ENCODE results near the gene ZNF784. TPM values are rescaled to one million over a fixed set of nuclear protein-coding genes. Genes with fewer than 3 reads are reported as not detected.

ZNF784 gene
- total and polyA plus RNA-seq, 9 of the 15 experiments (the other 6 are each of a cell fraction or from before 2014, with no cell fraction given) = 0.14 to 6.1 (median 2.1) TPM

DNA sequence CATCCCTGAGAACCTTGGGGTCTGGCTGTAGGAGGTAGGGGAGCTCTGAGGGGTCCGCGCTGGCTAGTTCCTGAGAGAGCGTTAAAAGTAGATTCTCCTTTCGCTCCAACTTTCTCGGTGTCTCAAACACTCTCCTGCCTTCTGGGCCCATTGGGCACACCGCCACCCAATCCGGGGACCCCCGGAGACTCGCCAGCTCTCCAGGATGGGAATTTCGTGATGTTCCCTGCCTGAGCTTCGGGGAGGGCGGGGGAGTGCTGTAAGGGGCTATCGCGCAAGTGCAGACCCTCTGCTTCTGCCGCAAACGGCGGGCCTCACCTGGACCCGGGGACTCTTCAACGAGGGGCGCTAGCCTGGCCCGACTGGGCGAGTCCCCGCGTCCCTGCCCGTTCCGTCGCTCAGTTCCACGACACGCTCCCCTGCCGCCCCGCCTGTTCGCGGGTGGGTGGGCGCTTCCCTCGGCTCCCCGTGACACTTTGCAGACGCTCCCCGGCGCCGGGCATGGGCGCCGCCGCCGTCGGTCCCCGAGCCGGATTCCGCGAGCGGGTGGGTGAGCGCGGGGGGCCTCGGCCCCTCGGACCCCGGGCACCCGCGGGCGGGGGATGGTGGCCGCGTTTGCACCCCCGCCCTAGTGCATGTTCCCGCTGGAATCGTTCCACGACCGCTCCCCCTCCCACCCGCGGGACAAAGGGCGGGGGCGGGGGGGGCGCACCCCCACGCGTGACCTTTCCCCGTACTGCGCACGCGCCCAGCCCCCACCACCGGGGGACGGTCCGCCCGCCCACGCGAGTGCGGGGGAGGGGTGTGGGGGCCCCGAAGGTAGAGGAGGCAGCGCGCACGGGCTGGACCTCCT, 23.6 kb upstream of the ZNF784 start, which contains the start of gene CCDC106 (continued):
- TF ChIP-seq, protein P1, sequence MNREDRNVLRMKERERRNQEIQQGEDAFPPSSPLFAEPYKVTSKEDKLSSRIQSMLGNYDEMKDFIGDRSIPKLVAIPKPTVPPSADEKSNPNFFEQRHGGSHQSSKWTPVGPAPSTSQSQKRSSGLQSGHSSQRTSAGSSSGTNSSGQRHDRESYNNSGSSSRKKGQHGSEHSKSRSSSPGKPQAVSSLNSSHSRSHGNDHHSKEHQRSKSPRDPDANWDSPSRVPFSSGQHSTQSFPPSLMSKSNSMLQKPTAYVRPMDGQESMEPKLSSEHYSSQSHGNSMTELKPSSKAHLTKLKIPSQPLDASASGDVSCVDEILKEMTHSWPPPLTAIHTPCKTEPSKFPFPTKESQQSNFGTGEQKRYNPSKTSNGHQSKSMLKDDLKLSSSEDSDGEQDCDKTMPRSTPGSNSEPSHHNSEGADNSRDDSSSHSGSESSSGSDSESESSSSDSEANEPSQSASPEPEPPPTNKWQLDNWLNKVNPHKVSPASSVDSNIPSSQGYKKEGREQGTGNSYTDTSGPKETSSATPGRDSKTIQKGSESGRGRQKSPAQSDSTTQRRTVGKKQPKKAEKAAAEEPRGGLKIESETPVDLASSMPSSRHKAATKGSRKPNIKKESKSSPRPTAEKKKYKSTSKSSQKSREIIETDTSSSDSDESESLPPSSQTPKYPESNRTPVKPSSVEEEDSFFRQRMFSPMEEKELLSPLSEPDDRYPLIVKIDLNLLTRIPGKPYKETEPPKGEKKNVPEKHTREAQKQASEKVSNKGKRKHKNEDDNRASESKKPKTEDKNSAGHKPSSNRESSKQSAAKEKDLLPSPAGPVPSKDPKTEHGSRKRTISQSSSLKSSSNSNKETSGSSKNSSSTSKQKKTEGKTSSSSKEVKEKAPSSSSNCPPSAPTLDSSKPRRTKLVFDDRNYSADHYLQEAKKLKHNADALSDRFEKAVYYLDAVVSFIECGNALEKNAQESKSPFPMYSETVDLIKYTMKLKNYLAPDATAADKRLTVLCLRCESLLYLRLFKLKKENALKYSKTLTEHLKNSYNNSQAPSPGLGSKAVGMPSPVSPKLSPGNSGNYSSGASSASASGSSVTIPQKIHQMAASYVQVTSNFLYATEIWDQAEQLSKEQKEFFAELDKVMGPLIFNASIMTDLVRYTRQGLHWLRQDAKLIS (CRISPR knock-in tag; IDR thresholded peaks at IDR 0.05) = no peak
- TF ChIP-seq SAP30 (IDR thresholded peaks at IDR 0.05; ENCODE audit: borderline replicate concordance, insufficient read depth, low read depth, low read length, poor library complexity, severe bottlenecking) (peak; percentile 21), JUND (IDR thresholded peaks at IDR 0.05; ENCODE audit: borderline replicate concordance, low read depth, low read length) (0 out of 2 replicates have a peak, but pooled peaks have one; percentile 3), JUND (tag; IDR thresholded peaks at IDR 0.05; ENCODE audit: borderline replicate concordance, low read depth, low read length) (no peak), ZNF77 (CRISPR knock-in tag; IDR thresholded peaks at IDR 0.05) (no peak), SIX5 (IDR thresholded peaks at IDR 0.05; ENCODE audit: borderline replicate concordance in 1 of 2, insufficient read depth in 1 of 2, low read depth in 1 of 2, low read length in 2 of 2) (no peak), E2F3 (CRISPR knock-in tag; IDR thresholded peaks at IDR 0.05) (no peak), BACH1 (tag; IDR thresholded peaks at IDR 0.05) (no peak), ZBTB7A (IDR thresholded peaks at IDR 0.05; ENCODE audit: borderline replicate concordance, control insufficient read depth, low read depth, low read length) (peak; percentile 77), ZNF232 (CRISPR knock-in tag; IDR thresholded peaks at IDR 0.05) (0 out of 2 replicates have a peak, but pooled peaks have one; percentile 57), XRCC4 (IDR thresholded peaks at IDR 0.05; ENCODE audit: extremely low read depth, insufficient read depth, insufficient read length) (no peak), MYNN (IDR thresholded peaks at IDR 0.05) (no peak), MYNN (CRISPR knock-in tag; IDR thresholded peaks at IDR 0.05) (no peak), GATA2 (CRISPR knock-in tag; IDR thresholded peaks at IDR 0.05) (no peak), ZKSCAN3 (CRISPR knock-in tag; IDR thresholded peaks at IDR 0.05) (no peak), ZNF311 (CRISPR knock-in tag; IDR thresholded peaks at IDR 0.05) (no peak), BRF1 (IDR thresholded peaks at IDR 0.05; ENCODE audit: borderline replicate concordance, extremely low read depth, insufficient read length) (no peak)
- TF ChIP-seq, protein P2, sequence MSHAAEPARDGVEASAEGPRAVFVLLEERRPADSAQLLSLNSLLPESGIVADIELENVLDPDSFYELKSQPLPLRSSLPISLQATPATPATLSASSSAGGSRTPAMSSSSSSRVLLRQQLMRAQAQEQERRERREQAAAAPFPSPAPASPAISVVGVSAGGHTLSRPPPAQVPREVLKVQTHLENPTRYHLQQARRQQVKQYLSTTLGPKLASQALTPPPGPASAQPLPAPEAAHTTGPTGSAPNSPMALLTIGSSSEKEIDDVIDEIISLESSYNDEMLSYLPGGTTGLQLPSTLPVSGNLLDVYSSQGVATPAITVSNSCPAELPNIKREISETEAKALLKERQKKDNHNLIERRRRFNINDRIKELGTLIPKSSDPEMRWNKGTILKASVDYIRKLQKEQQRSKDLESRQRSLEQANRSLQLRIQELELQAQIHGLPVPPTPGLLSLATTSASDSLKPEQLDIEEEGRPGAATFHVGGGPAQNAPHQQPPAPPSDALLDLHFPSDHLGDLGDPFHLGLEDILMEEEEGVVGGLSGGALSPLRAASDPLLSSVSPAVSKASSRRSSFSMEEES (CRISPR knock-in tag; IDR thresholded peaks at IDR 0.05) = no peak
- TF ChIP-seq, protein P3, sequence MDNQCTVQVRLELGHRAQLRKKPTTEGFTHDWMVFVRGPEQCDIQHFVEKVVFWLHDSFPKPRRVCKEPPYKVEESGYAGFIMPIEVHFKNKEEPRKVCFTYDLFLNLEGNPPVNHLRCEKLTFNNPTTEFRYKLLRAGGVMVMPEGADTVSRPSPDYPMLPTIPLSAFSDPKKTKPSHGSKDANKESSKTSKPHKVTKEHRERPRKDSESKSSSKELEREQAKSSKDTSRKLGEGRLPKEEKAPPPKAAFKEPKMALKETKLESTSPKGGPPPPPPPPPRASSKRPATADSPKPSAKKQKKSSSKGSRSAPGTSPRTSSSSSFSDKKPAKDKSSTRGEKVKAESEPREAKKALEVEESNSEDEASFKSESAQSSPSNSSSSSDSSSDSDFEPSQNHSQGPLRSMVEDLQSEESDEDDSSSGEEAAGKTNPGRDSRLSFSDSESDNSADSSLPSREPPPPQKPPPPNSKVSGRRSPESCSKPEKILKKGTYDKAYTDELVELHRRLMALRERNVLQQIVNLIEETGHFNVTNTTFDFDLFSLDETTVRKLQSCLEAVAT (IDR thresholded peaks at IDR 0.05) = peak in 1 of 2 experiments; percentile 41; a peak in 1 of 4 replicates

All from K562 (cell line).